ENCODE data around the gene NTM.

Gene NTM

DNA sequence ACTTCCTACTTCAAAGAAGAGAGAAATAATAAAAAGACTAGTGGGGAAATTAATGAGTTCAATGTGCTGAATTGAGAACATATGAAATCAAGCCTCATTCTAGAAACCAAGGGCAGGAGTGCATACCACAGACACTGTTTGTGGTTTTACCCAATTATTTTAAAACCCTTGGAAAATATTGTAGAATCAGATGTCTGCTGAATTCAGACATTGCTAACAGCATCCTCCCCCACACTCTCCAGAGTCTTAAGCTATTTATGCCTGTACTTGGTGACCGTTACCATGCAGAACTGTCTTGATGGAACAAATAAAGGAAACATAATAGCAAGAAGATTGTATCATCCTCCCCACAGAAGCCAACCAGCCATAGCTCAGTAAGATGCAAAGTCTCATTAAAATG, 850.1 kb downstream of the NTM start:
- DNase-seq (ENCODE audit: low read depth) = no peak

DNA sequence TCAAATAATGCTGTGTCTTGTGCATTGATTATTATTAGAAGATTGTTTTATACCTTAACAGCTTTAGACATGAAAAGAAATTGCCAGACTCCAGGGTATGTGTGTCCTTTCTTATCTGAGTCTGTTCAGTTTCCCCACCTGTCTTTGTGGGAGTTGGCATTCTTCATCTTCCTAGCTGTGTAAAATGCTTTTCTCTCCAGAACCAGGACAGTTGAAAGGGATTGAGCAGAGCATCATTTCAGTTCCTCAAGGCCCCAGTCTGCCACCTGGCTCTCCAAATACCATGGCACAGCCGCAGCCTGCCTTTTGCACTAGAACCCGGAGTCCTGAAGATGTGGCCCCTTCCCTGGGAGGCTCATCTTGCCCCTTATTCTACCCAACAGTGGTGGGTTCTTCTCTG, 851.9 kb downstream of the NTM start:
- DNase-seq (ENCODE audit: low read depth) = no peak

DNA sequence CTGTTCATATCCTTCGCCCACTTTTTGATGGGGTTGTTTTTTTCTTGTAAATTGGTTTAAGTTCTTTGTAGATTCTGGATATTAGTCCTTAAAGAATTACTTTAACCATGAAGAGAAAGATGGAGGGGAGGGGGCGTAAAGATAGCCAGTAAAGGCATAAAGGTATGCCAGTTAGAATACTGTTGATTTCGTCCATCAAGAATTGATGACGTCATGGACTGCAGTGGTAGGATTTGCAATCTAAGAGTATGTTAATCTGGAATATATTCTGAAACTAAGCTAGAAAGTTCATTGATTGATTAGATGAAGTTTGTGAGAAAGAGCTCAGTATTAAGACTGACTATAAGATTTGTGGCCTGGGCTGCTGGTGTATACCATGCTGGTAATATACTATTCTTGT, 856.1 kb downstream of the NTM start:
- DNase-seq (ENCODE audit: low read depth) = no peak

DNA sequence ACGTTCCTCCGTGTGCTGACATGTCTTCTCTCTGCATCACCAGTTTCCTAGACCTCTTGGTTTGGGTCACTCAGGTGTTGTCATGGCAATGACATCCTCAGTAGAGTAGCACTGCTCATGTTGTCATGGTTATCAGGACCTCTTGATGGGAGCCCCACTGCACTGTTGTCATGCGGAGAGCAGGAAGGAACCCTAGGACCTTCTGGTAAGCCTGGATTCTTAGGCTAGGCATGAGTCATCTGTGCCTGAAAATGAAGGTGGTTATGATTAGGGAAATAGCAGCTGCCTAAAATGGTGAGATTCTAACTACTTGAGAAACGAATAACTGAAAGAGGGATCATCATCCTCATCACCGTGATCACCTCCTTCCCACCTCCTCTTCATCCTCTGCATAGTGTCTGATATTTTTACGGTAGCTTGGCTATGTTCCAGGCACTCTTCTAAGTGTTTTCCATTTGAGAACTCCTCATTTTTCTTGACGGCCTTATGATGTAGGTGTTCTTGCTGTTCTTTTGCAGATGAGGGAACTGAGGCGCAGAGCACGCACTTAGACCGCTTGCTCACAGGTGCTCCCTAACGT, 858.4 kb downstream of the NTM start:
- DNase-seq (ENCODE audit: low read depth) = no peak

DNA sequence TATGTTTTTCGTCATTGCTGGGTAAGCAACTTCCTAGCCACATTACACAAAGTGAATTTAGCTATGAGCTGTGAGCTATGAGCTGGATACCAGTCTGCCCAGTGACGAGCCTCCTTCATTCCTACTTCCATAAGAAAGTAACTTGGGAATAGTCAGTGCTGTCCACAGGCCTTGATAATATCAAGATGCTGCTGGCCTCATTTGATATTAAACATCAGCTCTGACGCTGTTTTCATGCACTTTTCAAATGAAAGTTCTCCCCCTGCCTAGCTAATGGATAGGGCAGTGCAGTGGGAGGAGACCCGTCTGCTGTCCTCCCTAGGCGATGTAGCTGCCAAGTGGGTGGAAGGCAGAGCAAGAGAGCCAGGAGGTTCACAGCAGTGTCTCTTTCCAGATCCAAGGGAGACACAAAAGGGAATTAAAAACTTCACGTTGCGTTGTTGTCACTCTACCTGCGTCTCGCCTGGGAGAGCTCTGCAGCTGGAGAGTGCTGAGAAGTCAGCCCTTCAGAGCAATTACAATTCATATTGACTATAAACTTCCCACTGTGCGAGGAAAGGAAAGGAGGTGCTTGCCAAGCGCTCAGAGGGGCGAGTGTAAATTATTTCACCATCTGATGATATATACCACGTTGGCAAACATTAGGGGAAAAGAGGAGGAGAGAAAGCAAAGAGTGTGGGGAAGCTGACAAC, 861.4 kb downstream of the NTM start:
- DNase-seq (ENCODE audit: low read depth) = no peak

DNA sequence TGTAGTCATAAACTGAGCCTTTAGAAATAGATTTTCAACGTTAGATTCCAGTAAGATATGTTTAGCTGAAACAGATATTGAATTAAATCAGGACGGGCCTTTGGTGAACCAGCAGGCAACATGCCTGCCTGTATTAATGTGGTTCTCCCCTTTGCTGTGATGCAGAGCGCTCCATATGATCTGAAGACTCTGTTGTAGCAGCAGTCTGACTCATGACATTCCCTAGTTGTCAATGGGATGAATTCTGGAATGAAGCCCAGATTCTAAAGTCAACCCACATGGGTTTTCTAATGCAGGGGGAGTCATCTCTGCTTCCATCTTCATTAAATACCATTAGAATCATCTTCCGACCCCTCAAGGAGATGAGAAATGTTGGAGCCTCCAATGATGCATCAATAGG, 864.5 kb downstream of the NTM start:
- DNase-seq (ENCODE audit: low read depth) = no peak

DNA sequence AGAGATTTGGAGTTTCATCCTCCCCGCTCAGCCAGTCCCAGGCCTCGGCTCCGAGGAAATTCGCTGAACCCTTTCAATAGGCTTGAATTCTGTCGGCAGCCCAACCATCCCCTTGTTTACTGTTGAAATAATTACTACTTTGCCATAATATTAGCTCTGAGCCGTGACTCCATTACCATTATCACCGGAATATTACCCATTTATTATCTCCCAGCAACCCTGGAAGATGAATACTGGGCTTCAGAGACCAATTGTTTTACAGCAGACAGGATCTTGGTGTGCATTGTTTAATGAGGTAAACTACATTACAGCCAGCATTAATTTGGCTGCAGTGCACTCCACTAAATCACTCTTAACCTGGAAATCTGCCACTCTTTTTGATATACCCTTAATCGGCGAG, 867.4 kb downstream of the NTM start:
- no peak for DNase-seq (ENCODE audit: low read depth)

DNA sequence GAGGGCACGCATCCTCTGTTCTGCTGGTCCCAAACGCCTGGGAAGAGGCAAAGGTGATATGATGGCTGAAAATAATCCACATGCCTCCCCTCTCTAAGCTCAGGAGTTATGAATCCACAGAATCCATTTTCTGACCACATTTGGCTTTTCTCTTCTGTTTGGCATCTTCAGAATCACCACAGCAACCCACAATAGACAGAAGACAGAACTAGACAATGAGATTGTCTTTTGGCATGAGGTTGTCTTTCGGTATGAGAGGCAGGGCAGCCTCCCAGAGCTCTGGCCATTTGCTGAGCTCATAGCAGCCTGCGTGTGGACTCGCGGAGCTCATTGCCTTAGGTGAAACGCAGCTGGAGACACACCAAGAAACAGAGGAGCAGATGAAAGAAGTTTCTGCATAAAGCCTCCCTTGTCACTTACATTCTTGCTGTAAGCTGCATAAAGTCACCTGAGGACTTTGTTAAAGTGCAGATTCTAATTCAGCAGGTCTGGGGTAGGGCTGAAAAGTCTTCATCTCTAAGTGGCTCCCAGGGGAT, 868.0 kb downstream of the NTM start:
- DNase-seq (ENCODE audit: low read depth) = no peak

DNA sequence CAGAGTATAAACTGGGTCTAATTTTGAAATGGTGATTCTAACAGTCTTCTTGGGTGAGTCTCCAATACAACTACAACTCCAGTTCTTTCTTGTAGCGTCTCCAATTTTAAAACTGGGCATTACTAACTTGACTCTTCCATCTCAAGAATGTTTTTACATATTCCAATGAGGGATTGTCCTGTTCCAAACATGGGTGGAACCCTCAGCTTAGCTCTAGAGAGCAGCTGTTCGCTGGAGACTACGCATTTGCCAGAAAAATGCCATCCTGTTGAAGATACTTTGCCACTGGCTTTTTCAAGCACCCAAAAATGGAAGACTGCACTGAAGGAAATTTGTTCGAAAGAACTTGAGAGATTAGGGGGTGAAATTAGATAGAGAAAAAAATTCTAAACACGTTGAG, 870.0 kb downstream of the NTM start:
- DNase-seq (ENCODE audit: low read depth) = no peak

DNA sequence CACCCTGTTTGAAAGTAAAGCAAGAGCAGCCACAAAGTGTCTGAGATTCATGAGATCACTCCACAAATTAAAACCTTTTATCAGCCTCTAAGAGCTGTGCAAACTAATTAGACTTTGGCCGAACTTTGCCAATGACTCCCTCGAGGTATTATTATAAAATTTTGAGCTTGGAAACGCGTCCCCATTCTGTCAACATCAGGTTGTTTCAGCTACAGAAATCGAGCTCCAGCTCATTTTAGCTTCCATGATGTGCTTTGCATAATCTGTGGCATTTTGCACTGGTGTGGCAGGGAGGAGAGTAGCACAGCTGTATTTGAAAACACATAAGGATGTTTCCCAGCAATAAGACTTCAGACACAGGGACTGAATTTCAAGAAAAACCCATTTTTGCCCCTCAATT, 872.2 kb downstream of the NTM start:
- DNase-seq (ENCODE audit: low read depth) = no peak

DNA sequence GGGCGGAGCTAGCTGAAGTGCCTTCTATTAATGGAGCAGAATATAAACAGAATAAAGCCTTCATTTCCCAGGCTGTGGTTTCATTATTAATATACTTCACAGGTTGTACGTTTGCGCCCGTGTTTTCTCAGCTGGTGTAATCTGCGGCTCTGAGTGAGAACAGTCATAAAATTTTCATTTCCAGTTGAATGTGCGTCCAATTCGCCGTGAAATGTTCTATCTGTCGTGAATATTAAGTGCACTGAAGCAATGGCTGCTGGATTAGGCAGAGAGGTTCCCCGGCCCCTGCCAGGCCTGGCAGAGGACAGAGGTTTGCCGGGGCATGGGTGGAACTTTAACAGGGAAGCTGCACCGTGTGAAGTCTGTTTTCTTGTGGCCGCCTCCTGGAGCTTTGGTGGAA, 874.4 kb downstream of the NTM start:
- DNase-seq (ENCODE audit: low read depth) = no peak

DNA sequence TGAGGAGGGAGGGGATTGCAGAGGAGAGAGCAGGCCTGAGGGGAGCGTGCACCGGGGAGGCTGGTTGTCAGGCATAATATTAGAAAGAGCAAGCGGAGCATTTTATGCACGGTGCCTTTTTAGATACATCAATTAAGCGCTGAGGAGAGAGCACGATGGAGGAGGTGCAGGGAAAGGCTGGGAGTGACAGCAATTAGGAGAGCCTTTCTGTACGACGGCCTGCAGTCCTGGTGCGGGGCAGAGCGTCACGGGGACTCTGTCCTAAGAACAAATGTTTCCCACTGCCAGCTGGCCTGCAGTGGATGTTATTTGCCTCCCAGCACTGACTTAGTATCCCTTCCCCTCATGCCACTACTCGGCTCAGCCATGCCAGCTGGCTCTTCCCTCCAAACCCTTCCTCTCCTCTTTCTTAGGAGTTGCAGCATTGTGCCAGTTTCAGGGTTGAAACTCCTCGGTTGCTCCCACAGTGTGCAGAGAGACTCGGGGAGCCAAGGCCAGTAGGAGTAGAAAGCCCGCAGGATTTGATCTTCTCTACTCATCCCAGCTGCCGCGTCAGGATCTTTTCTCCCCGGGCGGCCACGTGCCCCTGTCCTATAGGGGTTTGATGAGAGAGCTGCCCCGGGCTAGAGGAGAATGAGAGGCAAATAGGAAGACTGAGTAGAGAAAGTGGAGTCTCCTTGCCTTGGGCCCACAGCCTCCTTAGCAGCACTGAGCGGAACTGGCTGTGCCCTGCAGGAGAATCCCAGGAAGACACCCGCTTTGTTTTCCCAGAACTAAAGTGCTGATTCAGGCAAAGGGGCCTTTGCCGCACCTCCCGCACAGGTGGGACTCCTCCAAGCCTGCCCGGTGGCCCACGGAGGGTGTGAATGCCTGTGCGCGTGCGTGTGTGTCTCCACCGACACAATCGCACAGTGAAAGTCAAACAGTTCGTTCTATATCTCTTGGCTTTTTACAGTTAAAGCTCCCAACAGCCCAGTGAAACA, 875.3 kb downstream of the NTM start:
- DNase-seq (ENCODE audit: low read depth) = no peak

DNA sequence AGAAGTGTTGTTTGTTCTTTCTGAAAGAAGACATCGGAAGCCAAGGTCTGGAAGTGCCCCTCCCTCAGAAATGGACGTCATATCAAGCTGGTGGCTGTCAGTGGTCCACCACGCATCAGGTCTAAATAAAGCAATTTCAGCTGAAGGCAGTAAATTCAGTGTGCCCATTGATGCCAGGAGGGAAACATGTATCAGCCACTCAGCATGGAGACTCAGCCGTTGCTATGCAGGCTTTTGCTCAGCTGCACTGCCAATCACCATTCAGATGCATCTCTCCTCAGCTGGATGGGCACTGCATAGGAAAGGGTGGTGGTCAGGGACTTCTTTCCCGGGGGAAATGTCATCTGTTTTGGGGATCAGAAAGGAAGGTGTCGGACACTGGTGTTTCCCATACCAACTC, 878.2 kb downstream of the NTM start:
- DNase-seq (ENCODE audit: low read depth) = no peak

DNA sequence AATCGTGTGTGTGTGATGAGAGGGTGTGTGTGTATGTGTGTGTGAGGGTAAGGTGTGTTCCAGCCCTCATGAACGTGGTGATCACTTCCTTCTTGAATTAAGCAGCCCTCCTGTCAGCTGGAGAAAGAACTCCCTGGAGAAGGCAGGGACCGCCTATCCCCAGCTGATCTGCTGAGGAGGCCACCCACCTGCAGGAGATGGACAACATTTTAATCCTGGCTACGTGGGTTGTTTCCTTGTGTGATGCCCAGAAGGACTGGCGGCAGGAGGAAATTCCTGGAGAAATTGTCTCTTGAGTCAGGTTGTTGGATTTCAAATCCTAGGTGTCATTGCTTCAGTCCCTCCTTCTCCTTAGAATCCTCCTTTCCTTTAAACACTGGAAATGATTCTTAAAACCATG, 878.8 kb downstream of the NTM start:
- DNase-seq (ENCODE audit: low read depth) = no peak

DNA sequence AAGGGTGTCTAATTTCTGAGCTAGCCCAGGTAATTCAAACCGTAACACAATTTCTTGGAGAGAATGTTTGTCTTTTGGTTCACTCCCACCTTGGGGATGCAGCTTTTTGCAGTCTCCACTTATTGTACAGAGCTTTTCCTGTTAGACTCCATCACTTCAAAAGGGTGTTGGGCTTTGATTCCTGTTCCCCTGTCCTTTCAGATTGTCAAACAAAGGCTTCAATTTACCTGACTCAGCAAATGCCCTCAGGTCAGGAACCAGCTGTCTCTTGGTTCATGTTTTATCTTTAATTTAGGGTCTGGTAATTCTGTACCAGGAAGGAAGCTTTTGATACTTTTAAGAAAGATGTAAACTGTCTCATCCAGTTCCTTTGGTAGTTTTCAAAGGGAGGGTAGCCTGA, 880.6 kb downstream of the NTM start:
- no peak for DNase-seq (ENCODE audit: low read depth)

DNA sequence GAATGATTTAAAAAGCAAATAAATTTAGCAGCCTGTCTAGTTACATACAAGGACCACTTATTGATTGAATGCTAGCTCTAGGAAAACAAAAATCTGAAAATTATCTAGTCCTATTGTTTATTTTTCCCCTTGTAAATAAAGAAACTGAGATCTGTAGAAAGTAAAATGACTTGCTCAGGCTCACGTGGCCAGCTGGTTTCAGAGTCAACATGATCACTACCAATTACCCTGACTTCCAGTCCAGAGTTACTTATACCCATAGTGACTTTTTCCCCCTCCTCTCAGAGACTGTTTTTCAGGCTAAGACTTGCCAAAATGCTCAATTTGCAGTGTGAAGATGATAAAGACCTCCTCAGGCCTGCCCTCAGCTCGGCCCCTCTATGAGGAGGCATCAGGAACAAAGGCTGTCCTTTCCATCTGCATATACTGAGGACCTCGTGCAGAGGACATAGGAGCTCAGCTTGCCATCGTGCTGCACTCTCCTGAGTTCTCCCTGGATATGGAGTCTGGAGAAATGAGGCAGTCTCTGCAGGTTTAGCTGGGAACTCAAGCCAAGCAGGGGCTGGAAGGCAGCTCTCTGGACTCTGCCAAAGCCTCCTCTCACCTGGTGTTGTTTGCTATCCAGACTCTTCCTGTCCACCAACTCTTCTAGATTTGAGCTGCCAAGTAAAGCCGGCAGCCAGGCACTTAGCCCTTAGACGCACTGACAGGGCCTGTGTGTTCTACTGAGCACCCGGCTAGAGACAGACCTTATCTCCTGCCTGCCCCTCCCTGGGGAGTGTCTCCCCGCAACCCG, 883.3 kb downstream of the NTM start:
- no peak for DNase-seq (ENCODE audit: low read depth)

DNA sequence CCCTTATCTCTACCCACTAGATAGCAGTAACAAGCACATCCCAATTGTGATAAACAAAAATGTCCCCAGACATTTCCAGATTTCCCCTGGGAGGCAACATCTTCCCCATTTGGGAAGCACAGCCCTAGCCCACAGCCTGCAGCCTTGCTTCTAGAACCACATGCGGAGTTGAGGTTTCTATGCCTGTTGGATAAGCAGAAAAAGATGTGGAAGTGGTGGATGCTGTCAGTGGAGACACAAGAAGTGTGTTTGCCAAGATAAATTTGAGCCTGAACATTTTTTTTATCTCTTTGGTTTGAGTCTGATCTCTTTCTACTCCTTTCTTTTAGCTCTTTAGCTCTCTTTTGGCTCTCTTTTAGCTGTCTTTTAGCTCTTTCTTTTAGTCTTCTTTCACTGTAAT, 884.5 kb downstream of the NTM start:
- no peak for DNase-seq (ENCODE audit: low read depth)

DNA sequence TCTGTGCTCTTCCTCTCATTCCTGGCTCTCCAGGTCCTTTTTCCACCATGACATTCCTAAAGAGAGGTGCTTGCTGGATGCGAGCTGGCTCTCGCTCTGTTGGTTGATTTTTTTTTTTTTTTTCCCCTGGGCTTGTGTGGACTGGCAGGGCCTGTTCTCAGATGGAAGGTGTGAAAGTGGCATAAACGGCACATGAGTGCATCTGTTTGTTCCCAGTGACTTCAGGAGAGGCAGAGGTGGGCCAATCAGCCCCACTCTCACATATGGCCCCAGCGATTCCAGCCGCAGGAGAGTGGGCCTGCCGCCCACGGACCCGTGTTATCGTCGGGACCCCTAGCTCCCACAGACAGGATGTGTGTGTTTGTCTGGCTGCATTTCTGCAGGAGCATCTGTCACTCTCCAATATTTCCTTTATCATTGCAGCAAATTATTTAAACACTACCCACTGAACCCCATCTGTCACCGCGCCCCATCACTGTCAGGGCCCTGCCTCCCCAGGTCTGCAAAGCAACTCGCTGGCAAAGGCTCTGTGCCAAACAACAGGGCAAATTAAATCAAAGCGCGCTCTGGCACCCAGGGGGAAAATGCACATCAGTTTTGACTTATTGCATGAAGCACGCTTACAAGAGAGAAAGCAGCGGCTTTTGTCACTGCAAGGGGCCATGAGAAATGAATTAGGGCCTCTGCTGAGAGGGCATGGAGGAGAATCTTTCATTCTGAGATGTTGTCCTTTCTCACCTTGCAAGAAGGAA, 886.3 kb downstream of the NTM start:
- DNase-seq (ENCODE audit: low read depth) = no peak

DNA sequence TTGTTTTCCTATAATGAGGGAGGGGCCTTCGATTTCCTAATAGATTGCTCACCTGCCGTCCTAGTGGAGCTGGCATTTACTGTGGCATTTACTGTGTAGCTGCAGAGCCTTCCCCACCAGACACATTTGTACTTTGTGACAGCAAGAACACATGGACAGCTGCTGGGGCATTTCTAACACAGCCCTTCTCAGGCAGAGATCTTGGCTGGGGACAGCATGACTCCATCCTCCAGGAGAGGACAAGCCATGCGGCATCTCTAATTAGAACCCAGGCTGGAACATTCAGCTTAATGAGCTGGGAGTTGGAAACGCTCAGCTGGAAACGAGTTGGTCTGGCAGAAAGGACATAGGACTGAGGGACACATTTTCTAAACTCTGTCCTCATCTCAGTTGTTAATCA, 887.5 kb downstream of the NTM start:
- DNase-seq (ENCODE audit: low read depth) = no peak

DNA sequence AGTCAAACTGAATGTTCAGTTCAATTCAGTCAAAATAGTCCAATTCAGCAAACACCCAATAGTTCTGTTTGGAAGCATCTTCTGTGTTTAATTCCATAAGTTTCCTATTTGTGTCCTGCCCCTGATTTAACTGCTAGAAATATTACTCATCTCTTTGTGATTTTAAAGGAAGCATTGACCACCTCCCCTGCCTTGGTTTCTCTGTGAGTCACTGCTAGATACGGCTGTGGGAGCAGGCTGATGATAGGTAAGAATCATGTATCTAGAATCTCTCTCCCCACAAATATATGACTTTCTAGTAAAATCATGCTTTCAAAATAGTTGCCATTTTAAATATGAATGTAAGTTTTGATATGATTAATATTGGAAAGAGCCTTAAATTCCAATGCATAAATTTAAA, 888.5 kb downstream of the NTM start:
- no peak for DNase-seq (ENCODE audit: low read depth)

DNA sequence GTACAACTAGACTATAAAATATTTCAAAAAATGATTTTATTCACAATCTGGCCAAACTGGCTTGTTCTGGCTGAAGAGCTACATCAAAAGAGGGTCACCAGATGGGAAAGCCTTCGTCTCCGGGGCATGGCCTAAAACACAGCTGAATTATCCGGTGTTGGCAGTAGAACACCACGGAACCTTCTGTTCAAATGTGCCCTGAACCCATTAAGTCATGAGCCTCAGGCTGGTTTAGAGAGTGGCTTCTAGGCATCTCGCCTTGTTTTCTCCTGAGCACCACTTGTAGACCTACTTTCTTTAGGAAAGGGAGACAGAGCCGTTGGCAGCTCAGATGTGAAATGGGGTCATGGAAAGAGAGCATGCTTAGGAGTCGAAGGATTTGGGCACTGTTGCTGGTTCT, 890.2 kb downstream of the NTM start:
- DNase-seq (ENCODE audit: low read depth) = no peak

All from stimulated activated CD8-positive, alpha-beta memory T cell treated with anti-CD3 and anti-CD28 coated beads, Interleukin-15, amount 100 ng/mL, for 24 hours (primary cell).